Measurements from ENCODE around the gene PDHA1.
A peak's percentile ranks its signal among the peaks of the same experiment; 100 is the strongest.

PDHA1 gene

DNA sequence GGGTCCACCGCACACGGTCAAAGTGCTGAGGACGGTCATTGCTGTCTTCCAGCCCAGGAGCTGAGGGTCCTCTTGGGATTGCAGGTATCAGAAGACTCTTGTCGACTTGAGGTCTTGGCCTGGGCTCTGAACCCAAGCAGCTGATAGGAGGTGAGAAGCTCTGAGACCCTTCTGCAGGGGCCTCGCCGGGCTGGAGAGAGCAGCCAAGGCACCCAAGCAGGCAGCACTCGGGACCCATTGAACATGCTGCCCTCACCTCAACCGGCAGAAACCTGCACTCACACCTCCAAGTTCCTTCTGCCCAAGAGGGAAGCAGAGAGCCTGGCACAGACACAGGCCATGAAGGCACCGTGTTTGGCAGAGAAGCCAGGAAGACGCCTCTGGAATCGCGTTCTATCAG lies 34.1 kb downstream of the PDHA1 start:
- DNase-seq: no peak

DNA sequence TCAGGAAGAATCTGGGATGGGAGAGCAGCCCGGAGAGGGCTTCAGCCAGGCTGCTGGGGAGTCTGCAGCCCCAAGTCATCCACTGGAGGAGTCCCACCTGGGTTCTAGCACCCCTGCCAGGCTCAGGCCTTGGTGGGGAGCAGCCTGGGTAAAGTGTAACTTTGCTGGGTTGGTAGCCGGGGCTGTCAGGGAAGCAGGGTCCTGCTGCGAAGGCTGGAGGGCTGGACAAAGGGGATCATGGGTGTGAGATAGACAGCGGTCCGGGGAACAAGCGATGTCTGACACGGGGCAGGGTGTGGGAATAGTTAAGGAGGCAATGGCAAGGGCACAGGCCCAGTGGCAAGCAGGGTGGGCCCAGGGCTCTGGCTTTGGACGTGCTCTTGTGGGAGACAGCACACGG lies 37.6 kb downstream of the PDHA1 start:
- DNase-seq: no peak

DNA sequence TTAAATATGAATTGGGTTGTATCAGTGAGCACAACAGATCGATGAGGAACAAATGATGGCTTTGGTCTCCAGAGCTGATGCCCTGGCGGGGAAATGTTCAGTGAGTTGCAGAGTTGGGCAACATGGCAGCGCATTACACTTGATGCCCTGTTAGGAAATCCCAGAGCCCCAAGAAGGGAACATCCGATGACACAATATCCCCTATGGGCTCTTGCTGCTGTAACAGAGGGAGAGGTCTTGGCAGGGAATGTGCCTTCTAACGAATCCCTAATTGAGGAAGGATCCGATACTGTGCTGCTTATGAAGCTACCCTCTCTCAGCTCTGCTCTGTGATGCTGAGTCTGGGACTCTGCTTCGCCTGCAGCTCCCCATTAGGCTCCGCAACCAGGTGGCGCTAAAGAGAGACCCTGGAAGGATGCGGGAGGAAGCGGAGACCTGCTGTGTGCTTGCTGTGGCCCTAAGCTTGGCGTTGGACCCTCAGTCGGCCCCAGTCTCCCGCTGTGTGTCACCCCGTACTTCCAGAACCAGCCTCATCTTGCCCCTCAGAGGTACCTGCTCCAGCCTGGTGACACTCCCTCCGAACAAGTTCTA lies 38.9 kb downstream of the PDHA1 start:
- peak; percentile 35 for DNase-seq

DNA sequence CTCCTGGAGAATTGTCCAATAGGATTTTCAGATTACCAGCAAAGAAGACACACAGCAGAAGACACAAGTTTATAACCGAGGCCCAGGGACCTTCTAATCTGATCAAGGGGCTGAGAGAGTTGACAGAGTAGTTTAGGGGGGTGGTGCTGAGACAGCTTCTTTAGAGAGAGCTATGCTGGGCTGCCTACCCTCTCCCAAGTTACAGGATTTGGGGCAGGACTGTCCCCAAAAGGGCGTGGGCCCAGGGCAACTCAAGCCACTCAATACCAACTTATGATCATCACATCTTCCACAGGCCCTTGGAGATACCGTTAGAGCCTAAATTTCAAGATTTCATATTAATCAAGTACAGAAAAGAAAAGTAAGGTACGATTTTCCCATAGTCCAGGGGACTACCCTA lies 43.0 kb downstream of the PDHA1 start:
- DNase-seq: no peak

DNA sequence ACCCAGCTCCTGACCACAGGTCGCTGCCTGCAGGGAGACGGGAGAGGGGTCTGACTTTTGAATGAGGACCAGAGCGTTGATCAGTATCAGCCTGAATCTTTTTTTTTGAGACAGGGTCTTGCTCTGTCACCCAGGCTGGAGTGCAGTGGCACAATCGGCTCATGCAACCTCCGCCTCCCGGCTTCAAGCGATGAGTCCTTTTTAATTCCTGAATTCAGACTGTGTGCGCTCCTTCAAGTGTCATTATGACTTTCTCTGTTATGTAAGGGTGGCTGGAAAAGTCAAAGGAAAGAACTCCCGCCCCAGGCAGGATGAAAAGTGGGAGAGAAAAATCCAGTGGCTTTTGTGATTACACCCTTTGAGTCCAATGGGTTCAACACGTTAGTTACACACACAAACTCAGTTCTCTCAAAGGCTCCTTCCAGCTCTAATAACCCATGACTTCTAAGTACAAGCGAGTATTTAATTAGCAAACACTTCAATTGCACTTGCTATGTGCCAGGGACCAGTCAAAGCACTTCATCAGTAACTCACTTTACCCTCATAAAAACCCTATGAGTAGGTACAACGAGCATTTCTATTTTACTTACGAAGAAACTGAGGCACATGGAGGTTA lies 44.4 kb downstream of the PDHA1 start:
- no peak for DNase-seq

DNA sequence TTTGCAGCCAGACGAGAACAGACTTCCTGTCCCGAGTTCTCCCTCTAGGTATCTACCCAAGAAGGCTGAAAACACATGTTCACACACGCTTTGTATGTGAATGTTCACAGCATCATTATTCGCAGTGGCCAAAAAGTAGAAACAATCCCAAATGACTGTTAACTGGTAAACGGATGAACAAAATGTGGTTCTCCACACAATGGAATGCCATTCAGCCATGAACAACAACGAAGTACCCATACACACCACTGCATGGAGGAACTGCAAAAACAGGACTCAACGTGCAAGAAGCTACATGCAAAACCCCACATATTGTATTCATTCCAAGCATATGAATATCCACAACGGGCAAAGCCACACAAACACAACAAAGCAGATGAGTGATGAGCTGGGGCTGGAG lies 45.0 kb downstream of the PDHA1 start:
- no peak for DNase-seq

DNA sequence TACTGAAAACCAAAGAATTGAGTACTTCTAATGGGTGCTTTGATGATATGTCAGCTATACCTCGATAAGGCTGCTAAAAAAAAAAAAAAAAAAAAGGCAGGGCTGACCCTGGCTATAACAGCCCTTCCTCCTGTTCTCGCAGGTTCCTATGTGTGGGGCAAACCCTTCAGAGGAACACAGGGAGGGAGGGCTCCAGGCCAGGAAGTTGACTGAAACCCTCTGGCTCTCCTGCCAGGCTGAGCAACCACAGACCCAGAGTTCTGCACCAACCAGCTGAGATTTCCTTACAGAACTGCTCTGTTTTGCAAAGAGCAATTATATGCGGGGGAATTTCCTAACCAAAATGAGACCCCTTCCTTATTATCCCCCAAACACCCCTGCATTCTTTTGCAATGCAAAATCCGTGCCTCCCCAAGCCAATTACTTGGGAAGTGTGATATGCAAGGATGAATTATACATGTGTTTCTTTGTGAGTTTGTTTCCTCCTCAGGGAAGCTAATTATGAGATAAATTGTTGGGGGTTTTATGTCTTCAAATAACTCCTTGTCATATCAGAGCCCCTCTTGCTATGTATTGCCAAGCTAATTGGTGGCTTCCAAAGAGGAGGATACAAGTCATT lies 45.6 kb downstream of the PDHA1 start:
- DNase-seq: no peak

DNA sequence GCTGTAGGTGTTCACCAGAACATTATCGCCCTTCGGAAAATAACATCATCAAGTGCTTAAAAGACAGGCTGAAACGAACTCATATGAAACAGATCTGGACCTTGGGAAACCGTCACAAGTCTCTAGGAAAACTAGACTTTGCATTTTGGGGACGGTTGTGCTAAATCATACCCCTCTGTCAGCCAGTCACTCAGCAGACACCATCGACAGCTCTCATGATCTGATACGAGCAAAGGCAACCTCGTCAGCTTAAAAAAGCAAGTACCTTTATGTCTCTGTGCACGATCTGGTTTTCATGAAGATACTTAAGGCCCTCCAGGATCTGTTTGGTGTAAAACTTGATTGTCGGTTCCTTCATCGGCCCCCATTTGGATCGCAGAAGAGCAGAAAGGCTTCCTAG lies 48.4 kb downstream of the PDHA1 start:
- no peak for DNase-seq

DNA sequence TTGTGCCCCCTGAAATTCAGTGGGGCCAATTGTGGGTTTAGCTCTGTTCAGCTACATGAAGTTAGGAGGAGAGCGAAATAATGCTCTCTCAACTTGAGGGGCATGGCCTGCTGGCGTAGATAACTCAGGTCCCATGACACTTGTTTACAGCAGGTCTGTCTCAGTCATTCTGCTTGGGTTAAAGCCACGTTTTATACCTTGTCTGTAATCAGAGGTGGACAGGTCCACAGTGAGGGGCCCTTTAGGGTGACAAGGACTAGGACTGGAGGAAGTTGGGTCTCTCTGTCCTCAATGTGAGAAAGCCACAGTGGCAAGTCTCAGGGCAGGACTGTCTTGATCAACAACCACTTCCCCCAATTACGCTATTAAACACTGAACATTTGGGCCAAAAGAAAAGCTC lies 49.0 kb downstream of the PDHA1 start:
- no peak for DNase-seq

DNA sequence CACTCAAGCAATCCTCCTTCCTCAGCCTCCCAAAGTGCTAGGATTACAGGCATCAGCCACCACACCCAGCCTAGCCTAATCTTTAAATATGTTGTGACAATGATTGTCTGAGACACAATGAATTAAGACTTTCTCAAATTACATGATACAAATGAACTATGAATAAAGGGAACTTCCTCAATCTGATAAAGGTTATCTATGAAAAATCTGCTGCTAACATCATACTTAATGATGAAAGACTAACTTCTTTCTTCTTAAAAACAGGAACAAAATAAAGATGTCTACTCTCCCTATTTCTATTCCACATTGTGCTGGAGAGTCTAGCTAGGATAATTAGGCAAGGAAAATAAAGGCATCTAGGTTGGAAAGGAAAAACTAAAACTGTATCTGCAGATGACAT lies 60.0 kb downstream of the PDHA1 start:
- no peak for DNase-seq

DNA sequence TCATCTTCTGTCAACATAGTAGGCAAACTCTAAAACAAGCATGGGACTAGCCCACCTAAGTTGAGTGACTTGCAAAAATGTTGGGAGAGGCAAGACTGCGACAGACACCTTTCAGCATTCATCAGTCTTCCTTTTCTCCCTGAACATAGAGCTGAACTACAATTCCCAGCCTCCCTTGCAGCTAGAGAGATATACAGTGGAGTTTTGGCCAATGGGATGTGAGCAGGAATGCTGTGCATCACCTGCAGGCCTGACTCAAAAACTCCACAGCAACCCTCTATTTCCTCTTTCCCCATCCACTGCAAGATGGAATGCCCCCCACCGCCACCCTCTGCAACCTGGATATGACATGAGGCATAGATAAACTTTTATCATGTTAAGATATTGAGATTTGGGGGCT lies 66.5 kb downstream of the PDHA1 start:
- no peak for DNase-seq

All from activated T-cell treated with anti-CD3 and anti-CD28 coated beads for 4 hours (primary cell).